H1 (cell line): ENCODE results near the gene SLC1A4. TPM values are rescaled to one million over a fixed set of nuclear protein-coding genes. Genes with fewer than 3 reads are reported as not detected.

Experiments
- CTCF ChIA-PET: fragments of 300-600 bp; sonication (Branson Sonifier 250); formaldehyde crosslinking; loops from one replicate; lab custom pipeline; 2021; ENCODE audit not compliant: partially characterized antibody; lab: Charles Lee
- POLR2A ChIA-PET: fragments of 300-600 bp; sonication (Branson Sonifier 250); formaldehyde crosslinking; loops from one replicate; lab custom pipeline; 2021; ENCODE audit warnings: inconsistent platforms; ENCODE audit not compliant: partially characterized antibody; lab: Charles Lee
- DNase-seq, 2 experiments: peaks; one replicate each; pipeline versions ENCODE4 v3.0.0 to v3.0.0-alpha.2; 2010 to 2022; ENCODE audit warnings: low spot score in 2 of 2, low read depth in 1 of 2, mixed read lengths in 1 of 2
- FAIRE-seq: peaks from 2 replicates; lab custom pipeline; 2011; peaks lifted over from hg19 to GRCh38; lab: Jason Lieb, UNC
- H2AFZ ChIP-seq: 2 replicates; pipeline ENCODE4 v1.8.1; 2012; ENCODE audit warnings: low read length, inconsistent platforms
- H2AK5ac ChIP-seq: 2 replicates; pipeline ENCODE4 v1.6.1; 2013; ENCODE audit warnings: low read depth, low read length
- H2BK120ac ChIP-seq: replicated peaks from 2 replicates; pipeline ENCODE3; 2013; ENCODE audit warnings: low read depth, low read length, inconsistent platforms
- H2BK12ac ChIP-seq: 2 replicates; pipeline ENCODE4 v1.6.1; 2013; ENCODE audit warnings: low read depth, low read length
- H2BK15ac ChIP-seq: 2 replicates; pipeline ENCODE4 v1.6.1; 2013; ENCODE audit warnings: low read length
- H2BK20ac ChIP-seq: 2 replicates; pipeline ENCODE4 v1.6.1; 2013; ENCODE audit warnings: low read length
- H2BK5ac ChIP-seq: 2 replicates; pipeline ENCODE4 v1.6.1; 2013; ENCODE audit warnings: low read depth, low read length
- H3K14ac ChIP-seq: 2 replicates; pipeline ENCODE4 v1.6.1; 2013; ENCODE audit warnings: inconsistent platforms; ENCODE audit not compliant: insufficient read length
- H3K18ac ChIP-seq: 2 replicates; pipeline ENCODE4 v1.6.1; 2013; ENCODE audit warnings: low read length; ENCODE audit errors: extremely low read depth
- H3K23ac ChIP-seq: 2 replicates; pipeline ENCODE4 v1.6.1; 2013; ENCODE audit warnings: inconsistent platforms; ENCODE audit not compliant: insufficient read length
- H3K23me2 ChIP-seq: 2 replicates; pipeline ENCODE4 v1.6.1; 2013; ENCODE audit warnings: low read depth, low read length
- H3K27ac ChIP-seq: 2 replicates; pipeline ENCODE4 v1.6.1; 2011; ENCODE audit warnings: low read depth, low read length, inconsistent platforms
- H3K27me3 ChIP-seq, 4 experiments: replicated peaks in 1 of 4; 1 replicate in 1 of 4; 2 replicates in 3 of 4; pipeline versions ENCODE4 v1.6.1 to v1.8.1; 2011 to 2013; ENCODE audit warnings: low read length in 3 of 4, mild to moderate bottlenecking in 3 of 4, inconsistent platforms in 2 of 4, mixed read lengths in 2 of 4, moderate library complexity in 1 of 4; ENCODE audit not compliant: control insufficient read depth in 3 of 4, insufficient read depth in 3 of 4; ENCODE audit errors: extremely low read depth in 1 of 4
- H3K36me3 ChIP-seq, 4 experiments: 2 replicates each; pipeline versions ENCODE4 v1.6.1 to v1.8.1; 2011 to 2013; ENCODE audit warnings: mild to moderate bottlenecking in 4 of 4, low read length in 3 of 4, moderate library complexity in 2 of 4, control low read depth in 1 of 4, inconsistent platforms in 1 of 4; ENCODE audit not compliant: insufficient read depth in 4 of 4, control insufficient read depth in 2 of 4
- H3K4ac ChIP-seq: replicated peaks from 2 replicates; pipeline ENCODE3; 2013; ENCODE audit warnings: low read length, low read depth, mixed read lengths, inconsistent platforms; ENCODE audit not compliant: insufficient read length
- H3K4me1 ChIP-seq, 4 experiments: replicated peaks in 1 of 4; 1 replicate in 1 of 4; 2 replicates in 3 of 4; pipeline versions ENCODE4 v1.6.1 to v1.8.1; 2011 to 2013; ENCODE audit warnings: low read length in 3 of 4, inconsistent platforms in 2 of 4, mixed read lengths in 1 of 4; ENCODE audit not compliant: insufficient read depth in 4 of 4, control insufficient read depth in 3 of 4
- H3K4me2 ChIP-seq, 2 experiments: 2 replicates each; pipeline versions ENCODE4 v1.6.1 to v1.8.1; 2011 to 2013; ENCODE audit warnings: low read depth in 2 of 2, low read length in 2 of 2, control low read depth in 1 of 2, inconsistent platforms in 1 of 2, mild to moderate bottlenecking in 1 of 2; ENCODE audit not compliant: insufficient read depth in 1 of 2
- H3K4me3 ChIP-seq, 4 experiments: fragments of 200-600, 300-600 bp in 1 of 4; sonication (generic), shearing (Covaris generic), sonication (Bioruptor Twin) in 1 of 4; 2 replicates each; pipeline versions ENCODE4 v1.5.1 to v1.8.1; 2011 to 2016; ENCODE audit warnings: low read length in 4 of 4, low read depth in 3 of 4, control low read depth in 2 of 4, inconsistent platforms in 2 of 4, mild to moderate bottlenecking in 2 of 4, mixed read lengths in 1 of 4, moderate library complexity in 1 of 4; ENCODE audit not compliant: insufficient read depth in 2 of 4; ENCODE audit errors: extremely low read depth in 1 of 4
- H3K56ac ChIP-seq: replicated peaks from 2 replicates; pipeline ENCODE3; 2013; ENCODE audit warnings: low read depth, mild to moderate bottlenecking, mixed read lengths, low read length, inconsistent platforms; ENCODE audit not compliant: insufficient read length
- H3K79me1 ChIP-seq: 2 replicates; pipeline ENCODE4 v1.6.1; 2013; ENCODE audit warnings: low read depth, low read length, control low read depth
- H3K79me2 ChIP-seq, 2 experiments: 2 replicates each; pipeline versions ENCODE4 v1.6.1 to v1.8.1; 2012 to 2013; ENCODE audit warnings: low read length in 2 of 2, mild to moderate bottlenecking in 2 of 2, inconsistent platforms in 1 of 2; ENCODE audit not compliant: insufficient read depth in 2 of 2, control insufficient read depth in 1 of 2
- H3K9ac ChIP-seq, 4 experiments: replicated peaks in 1 of 4; 1 replicate in 1 of 4; 2 replicates in 3 of 4; pipeline versions ENCODE4 v1.6.1 to v1.8.1; 2011 to 2013; ENCODE audit warnings: low read depth in 3 of 4, low read length in 3 of 4, control low read depth in 2 of 4, mild to moderate bottlenecking in 2 of 4, moderate library complexity in 2 of 4, inconsistent platforms in 1 of 4; ENCODE audit errors: extremely low read depth in 1 of 4
- H3K9me3 ChIP-seq, 2 experiments: 2 replicates each; pipeline versions ENCODE4 v1.6.1 to v1.8.1; 2012 to 2013; ENCODE audit warnings: mild to moderate bottlenecking in 2 of 2, moderate library complexity in 2 of 2, control low read depth in 1 of 2, inconsistent platforms in 1 of 2, low read depth in 1 of 2, low read length in 1 of 2, mixed read lengths in 1 of 2; ENCODE audit not compliant: insufficient read depth in 2 of 2
- H4K20me1 ChIP-seq, 2 experiments: replicated peaks in 1 of 2; 2 replicates each; pipeline versions ENCODE3 to v1.8.1; 2011 to 2013; ENCODE audit warnings: inconsistent platforms in 2 of 2, low read length in 2 of 2, mild to moderate bottlenecking in 1 of 2; ENCODE audit not compliant: insufficient read depth in 2 of 2, control insufficient read depth in 1 of 2
- H4K5ac ChIP-seq: 2 replicates; pipeline ENCODE4 v1.6.1; 2013; ENCODE audit warnings: low read length, low read depth, mixed read lengths, inconsistent platforms; ENCODE audit not compliant: insufficient read length
- H4K8ac ChIP-seq: 2 replicates; pipeline ENCODE4 v1.8.0; 2013; ENCODE audit warnings: mild to moderate bottlenecking, moderate library complexity, low read length, inconsistent platforms; ENCODE audit not compliant: insufficient read depth; ENCODE audit errors: extremely low read depth
- H4K91ac ChIP-seq: replicated peaks from 2 replicates; pipeline ENCODE3; 2013; ENCODE audit warnings: low read length, mixed read lengths, inconsistent platforms; ENCODE audit not compliant: insufficient read length
- EZH2 ChIP-seq: fragments of 200-600 bp; sonication (generic); IDR thresholded peaks from 2 replicates; pipeline ENCODE4 v1.7.1; 2012; ENCODE audit warnings: low read depth, mild to moderate bottlenecking, moderate library complexity, low read length, inconsistent platforms; ENCODE audit not compliant: severe bottlenecking
- WGBS, 2 experiments: shearing (Covaris generic) in 1 of 2; methylation state at CpG; one replicate each; pipeline versions ENCODE4 v1.1.6 to v1.1.7; 2013 to 2015; ENCODE audit warnings: low lambda C conversion rate in 2 of 2, mixed read lengths in 2 of 2, inconsistent platforms in 1 of 2, low coverage in 1 of 2, missing lambda C conversion rate in 1 of 2; ENCODE audit not compliant: insufficient replicate concordance in 2 of 2, insufficient coverage in 1 of 2, insufficient read length in 1 of 2; ENCODE audit errors: extremely low coverage in 1 of 2, missing lambda C conversion rate in 1 of 2; 5-methylcytosine and 5-hydroxymethylcytosine counted together
- polyA plus RNA-seq, 7 experiments: library from polyadenylated mRNA; depleted of rRNA in 3 of 7; stranded (reverse) in 5 of 7; unstranded in 2 of 7; fragments of >200 nt in 5 of 7; fragments of 200-250 nt in 2 of 7; gene quantifications; 1 replicate in 5 of 7; 2 replicates in 1 of 7; 4 replicates in 1 of 7; pipeline versions ENCODE4 v1.2.1 to v1.2.3, GENCODE V29; 2011 to 2013; ENCODE audit warnings: missing spikeins in 2 of 7, mixed read lengths in 2 of 7
- total RNA-seq: library from RNA; stranded (reverse); fragmentation: NEBNext Ultra II Directional; extraction: Animal tissue kit (Norgen Biotek cat#: 25700); gene quantifications from 2 replicates; pipeline ENCODE4 v1.2.1, GENCODE V29; 2021

SLC1A4 gene
- total and polyA plus RNA-seq, 2 of the 8 experiments (the other 6 are each of a cell fraction or from before 2014, with no cell fraction given), result 0.44 to 0.86 TPM

DNA sequence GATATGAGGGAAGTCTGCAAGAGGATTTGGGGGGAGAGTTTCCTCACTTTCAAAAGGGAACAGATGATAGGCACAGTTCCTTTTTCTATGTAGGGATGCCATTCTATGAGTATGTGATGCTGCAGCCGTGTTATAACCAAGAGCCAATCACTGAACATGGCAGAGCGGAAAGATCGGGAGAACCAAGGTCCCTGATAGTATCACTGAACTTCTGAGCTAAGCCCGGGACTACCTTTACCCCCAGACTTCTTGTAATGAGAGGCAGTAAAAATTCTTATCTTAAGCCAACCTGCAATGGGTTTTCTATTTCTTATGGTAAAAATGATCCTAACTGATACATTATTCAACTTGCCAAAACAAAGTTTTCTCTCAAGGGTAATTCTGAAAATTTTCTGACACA, 21.6 kb upstream of the SLC1A4 start:
- Histone ChIP-seq H2AFZ (no peak overlapping the region), H2AK5ac (no peak overlapping the region), H2BK20ac (no peak overlapping the region), H4K8ac (no peak overlapping the region), H3K79me1 (no peaks in the 10 kb centered on the region), H3K4me2 (no peak overlapping the region), H3K79me2 (no peaks in the 10 kb centered on the region), H3K23ac (no peak overlapping the region), H3K18ac (no peak overlapping the region), H2BK5ac (no peak overlapping the region), H3K27ac (no peak overlapping the region), H3K4ac (no peak overlapping the region), H3K9me3 (no peaks in the 10 kb centered on the region), H2BK15ac (no peak overlapping the region), H3K4me1 (no peaks in the 10 kb centered on the region), H4K91ac (no peak overlapping the region), H3K9ac (no peak overlapping the region), H3K27me3 (no peaks in the 10 kb centered on the region; a peak in 1 of 7 replicates), H3K23me2 (no peaks in the 10 kb centered on the region), H3K14ac (no peak overlapping the region), H4K5ac (no peak overlapping the region), H3K56ac (no peak overlapping the region), H2BK12ac (no peak overlapping the region), H3K36me3 (no peaks in the 10 kb centered on the region), H3K4me3 (no peak overlapping the region), H4K20me1 (peaks cover 0 to 1% of the 10 kb centered on the region in 2 experiments), H2BK120ac (no peak overlapping the region)
- CTCF ChIA-PET, result interaction anchor here (1.4 to 2.8 kb wide), 2 partner anchors 11 to 50 kb away, joined by 3 to 7 read pairs; no protein-coding TSS in a partner anchor
- DNase-seq (no peak), FAIRE-seq (no peak)
- WGBS, 2 experiments, result 99% methylated on average over 4 of the region's 4 CpGs; no CpG with 5 or more reads in 1 of the 2 experiments
- POLR2A ChIA-PET, result no interaction called here
- TF ChIP-seq EZH2, result no peak
